UCSD-AML1 (cell line): Measurements from ENCODE around the gene FAM193A.
"Not testable (repeated sequence)": the region's sequence is repeated elsewhere in the genome, so short reads cannot be mapped to it uniquely, and the experiment has no call there.

Experiments used
- DNase-seq: peaks from one replicate; lab custom pipeline; 2025; ENCODE audit not compliant: unreplicated experiment; lab: John Stamatoyannopoulos, UW

FAM193A gene

DNA sequence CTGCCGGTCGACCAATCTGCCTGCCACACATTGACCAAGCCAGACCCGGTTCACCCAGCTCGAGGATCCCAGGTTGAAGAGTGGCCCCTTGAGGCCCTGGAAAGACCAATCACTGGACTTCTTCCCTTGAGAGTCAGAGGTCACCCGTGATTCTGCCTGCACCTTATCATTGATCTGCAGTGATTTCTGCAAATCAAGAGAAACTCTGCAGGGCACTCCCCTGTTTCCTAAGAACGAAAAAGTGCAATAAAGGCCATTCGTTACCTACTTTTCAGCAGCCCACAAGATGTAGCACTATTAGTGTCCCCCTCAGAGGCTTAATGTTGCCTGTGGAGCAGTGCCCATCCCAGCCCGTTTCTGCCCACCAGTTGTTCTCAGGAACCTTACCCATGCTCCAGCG is 22.3 kb upstream of the FAM193A start:
- not testable (repeated sequence) for DNase-seq

GRCh38 chr4:2514944-2515343 is 21.5 kb upstream of the FAM193A start:
- DNase-seq: not testable (repeated sequence)

DNA sequence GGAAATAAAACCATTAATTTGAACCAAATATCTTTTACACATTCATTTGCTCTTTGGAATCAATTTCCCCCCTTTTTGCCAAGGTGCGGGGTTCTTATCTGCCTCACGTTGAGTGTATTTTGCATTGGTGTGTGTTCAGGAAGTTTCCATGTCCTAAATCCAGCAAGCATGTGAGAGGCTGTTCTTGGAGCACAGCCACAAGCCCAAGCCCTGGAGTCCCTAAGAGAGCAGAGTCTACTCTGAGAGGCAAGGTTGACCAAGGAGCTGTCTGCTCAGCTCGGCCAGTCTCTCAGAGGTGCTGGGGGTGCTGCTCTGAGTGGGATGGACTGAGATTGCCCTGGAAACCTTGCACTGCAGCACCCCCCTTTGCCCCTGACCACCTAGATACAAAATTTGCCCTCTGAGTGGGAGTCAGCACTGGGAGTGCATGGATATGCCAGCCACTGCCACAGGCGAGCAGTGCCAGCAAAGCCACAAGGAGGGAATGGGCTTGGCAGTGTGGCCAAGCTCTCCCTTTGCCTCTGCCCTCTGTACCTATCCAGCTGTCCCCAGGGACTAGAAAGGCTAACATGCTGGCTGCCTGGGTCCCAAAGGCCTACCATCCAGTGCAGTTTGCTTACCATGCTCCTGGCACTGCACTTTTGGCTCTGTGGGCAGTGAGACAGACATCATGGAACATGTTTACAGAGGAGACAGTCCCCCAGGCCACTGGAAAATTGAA is 20.5 kb upstream of the FAM193A start:
- no peak for DNase-seq

DNA sequence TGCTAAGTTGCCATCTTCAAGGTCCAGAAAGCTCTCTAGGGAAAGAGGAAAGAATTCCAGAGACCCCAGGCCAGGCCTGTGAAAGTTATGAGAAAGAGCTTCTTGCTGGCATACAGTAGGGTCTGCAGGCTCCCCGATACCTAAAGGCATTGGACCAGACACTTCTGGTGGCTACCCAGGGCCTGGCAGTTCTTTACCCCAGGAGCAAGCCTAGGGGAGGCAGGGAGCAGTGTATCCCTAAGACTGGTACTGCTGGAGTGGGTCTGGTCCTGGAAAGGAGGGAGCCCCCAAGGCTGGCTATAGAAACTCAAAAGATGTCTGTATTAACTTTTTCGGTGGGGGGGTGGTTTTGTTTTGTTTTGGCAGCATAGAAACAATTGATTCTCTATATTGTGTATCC is 19.8 kb upstream of the FAM193A start:
- DNase-seq: no peak

GRCh38 chr4:2526559-2526958 is 9.9 kb upstream of the FAM193A start:
- no peak for DNase-seq

DNA sequence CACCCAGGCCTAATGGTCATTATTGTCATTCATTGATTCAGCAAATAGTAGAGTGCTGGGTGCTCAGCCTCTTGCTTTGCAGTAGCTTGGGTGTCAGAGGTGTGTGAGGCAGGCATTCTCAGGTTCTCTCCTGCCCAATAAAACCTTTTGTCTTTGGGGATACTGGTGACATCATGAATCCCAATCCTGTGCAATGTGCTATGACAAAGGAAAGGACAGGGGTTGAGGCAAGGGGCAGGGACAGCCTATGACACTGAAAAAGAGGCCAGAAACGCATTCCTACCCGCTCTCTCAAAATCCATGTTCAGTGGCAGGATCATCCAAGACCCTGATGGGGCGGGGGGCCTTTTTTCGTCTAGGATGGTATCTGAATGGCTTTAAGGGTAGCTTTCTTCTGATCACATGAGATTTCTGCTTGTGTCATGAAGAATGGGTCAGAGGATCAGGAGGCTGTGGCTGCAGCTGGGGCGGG is 1.5 kb upstream of the FAM193A start:
- no peak for DNase-seq

- DNase-seq: peak; percentile 74
These were observed 863 bp upstream of the FAM193A start for GRCh38 chr4:2535376-2536192.

DNA sequence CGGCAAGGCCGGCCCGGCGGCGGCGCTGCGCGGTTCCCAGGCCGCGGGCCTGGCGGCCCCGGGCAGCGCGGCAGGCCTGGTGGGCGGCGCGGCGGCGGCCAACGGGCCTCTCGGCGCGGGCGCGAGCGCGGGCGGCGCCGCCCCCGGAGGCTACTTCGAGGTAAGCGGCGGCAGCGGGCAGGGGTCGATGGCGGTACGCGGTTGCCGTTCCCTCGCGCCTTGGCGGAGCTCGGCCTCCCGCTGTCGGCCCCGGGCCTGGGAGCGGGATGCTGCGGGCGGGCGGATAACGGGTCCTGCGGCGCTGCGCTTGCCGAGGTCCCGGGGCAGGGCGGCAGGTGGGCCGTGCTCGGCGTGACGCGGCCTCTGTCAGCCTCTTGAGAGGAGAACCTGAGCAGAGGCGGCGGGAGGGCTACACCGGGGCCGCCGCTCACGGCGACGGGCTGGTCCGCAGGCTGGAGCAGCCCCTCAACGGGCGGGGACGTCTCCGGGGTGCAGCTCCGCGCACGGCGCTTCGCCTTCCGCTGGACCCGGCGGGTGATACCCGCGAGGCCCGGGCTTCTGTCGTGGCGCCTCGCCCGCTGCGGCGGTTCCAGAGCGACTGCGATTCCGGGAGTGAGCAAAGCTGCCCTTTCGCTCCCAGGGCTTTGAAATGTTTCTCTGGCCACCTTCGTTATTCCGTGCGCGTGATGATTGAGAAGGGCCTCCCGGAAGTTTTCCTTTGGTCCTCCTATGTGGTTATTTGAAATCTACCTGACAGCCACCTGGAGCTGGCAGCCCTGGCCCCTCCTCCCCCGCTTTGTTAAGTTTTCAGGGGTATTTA is 774 bp downstream of the FAM193A start:
- DNase-seq: peak; percentile 63

DNA sequence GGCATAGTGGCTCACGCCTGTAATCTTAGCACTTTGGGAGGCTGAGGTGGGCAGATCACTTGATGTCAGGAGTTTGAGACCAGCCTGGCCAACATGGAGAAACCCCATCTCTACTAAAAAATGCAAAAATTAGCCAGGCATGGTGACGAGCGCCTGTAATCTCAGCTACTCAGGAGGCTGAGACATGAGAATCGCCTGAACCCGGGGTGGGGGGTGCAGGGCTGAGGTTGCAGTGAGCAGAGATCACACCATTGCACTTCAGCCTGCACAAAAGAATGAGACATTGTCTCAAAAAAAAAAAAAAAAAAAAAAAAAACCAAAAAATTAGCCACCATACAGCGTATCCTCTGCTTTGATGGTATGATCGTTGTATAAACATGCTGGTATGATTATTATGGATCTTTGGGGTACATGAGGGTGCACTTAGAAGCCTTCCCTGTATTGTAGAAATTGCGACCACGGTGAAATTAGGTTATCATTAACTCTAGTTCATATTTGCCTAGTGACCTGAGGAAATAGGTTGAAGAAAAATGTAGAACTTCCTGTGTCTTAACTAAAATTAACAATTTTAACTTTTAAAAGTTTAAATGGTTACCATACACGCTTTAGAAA is 7.2 kb downstream of the FAM193A start:
- not testable (repeated sequence) for DNase-seq

DNA sequence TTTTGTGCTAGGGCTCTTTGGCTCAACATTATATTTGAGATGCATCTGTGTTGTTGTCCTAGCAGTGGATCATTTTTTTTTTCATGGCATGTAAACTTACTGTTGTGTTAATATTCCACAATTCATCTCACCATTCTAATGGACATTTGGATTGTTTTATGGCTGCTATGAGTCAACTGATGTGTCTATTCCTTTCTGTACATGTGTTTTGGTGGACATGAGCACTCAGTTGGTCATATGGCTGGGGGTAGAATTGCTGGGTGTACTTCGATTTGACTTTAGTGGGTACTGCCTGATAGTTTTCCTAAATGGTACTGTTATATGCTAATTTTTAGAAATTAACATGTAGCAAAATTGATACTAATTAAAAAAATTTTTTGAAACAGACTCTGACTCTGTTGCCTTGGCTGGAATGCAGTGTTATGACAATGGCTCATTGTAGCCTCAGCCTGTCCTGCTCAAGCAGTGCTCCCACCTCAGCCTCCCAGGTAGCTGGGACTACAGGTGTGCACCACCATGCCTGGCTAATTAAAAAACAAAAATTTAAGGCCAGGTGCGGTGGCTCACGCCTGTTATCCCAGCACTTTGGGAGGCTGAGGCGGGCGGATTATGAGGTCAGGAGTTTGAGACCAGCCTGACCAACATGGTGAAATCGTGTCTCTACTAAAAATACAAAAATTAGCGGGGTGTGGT is 9.0 kb downstream of the FAM193A start:
- no peak for DNase-seq

- DNase-seq: no peak
These were observed 9.9 kb downstream of the FAM193A start for GRCh38 chr4:2546286-2546823.

- not testable (repeated sequence) for DNase-seq
These were observed 10.7 kb downstream of the FAM193A start for GRCh38 chr4:2546961-2547691.

DNA sequence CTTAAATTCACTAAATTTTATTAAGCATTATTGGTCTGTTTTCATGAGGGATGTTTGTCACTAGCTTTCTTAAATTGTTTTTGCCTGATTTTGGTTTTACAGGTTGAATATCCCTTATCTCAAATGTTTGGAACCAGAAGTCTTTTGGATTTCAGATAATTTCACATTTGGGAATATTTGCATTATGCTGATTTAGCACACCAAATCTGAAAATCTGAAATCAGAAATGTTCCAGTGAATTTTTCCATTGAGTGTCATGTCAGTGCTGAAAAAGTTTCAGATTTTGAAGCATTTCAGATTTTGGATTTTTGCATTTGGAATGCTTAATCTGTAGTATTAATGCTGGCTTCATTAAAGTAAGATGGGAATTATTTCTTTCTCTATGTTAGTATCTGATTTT is 14.7 kb downstream of the FAM193A start:
- DNase-seq: no peak

DNA sequence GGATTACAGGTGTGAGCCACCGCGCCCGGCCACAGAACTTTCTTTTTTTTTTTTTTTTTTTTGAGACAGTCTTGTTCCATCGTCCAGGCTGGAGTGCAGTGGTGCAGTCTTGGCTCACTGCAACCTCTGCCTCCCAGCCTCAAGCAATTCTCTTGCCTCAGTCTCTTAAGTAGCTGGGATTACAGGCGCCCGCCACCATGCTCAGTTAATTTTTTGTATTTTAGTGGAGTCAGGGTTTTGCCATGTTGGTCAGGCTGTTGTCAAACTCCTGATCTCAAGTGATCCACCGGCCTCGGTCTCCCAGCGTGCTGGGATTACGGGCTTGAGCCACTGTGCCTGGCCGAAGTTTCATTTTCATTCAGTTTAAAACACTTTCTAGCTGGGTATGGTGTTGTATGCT is 16.4 kb downstream of the FAM193A start:
- no peak for DNase-seq

DNA sequence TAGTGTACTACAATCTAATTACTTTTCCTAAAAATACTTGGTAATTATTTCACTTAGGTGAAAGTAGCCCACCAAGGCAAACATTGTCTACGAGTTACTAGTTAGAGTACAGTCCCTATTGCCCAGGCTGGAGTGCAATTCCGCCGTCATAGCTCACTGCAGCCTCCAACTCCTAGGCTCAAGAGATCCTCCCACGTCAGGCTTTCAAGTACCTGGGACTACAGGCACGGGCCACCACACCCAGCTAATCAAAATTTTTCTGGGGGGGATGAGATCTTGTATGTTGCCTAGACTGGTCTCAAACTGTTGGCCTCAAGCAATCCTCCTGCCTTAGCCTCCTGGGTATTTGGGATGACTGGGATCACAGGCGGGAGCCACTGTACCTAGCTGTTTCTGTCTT is 21.9 kb downstream of the FAM193A start:
- no peak for DNase-seq

- no peak for DNase-seq
These were observed 23.7 kb downstream of the FAM193A start for GRCh38 chr4:2560167-2560566.

GRCh38 chr4:2565533-2565932 is 29.1 kb downstream of the FAM193A start:
- DNase-seq: no peak

DNA sequence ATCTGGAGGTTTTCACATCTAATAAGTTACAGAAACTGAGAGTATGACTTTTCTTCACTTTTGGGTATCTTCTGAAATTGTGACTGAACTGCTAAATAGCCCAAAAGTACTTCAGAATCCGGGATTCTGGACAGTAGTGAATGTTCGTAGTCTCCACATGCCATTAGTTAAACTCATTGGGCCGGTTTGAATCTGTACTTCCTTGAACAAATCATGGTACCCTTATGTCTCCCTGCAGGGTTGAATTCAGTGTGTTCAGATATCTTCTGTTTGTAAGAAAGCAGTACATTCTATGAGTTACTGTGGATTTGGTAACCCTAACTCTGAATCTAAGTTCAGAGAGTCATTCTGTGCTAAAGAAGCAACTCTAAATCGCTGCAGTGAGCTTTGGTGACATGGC is 33.6 kb downstream of the FAM193A start:
- DNase-seq: no peak

DNA sequence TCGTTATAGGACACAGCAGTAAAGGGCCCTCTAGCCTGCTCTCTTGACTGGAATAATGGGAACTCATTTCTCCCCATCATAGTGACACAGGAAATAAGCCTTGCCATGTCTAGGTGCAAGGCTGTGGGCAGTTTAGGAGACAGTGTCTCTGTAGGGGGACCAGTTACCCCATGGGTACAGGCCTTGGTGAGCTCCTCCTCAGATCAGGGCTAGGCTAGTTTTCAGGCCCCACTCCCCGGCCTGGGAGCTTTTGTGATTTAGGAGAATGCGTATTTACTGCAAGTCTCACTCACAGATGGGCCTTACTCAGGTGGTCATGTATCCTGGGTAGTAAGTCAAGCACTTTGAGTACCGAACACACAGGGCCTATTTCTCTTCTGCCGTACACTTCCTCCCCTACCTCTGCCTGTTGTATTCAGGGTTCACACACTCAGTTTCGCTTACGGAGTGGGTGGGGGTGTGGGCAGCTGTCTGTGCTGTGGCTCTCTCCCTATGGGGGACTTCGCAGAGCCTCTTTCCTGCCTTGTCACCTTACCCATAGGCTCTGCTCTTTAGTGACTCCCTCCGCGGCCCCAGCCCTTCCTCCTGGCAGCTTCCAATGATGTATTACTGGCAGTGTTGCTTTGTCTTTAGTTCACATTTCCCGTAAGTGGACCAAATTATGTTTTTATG is 34.2 kb downstream of the FAM193A start:
- no peak for DNase-seq
